ENCODE results near the gene GABRD. TPM values are rescaled to one million over a fixed set of nuclear protein-coding genes. Genes with fewer than 3 reads are reported as not detected.

GABRD gene
- total RNA-seq, 4 donors from 2014 or later: 0.83 TPM; not detected in 3

DNA sequence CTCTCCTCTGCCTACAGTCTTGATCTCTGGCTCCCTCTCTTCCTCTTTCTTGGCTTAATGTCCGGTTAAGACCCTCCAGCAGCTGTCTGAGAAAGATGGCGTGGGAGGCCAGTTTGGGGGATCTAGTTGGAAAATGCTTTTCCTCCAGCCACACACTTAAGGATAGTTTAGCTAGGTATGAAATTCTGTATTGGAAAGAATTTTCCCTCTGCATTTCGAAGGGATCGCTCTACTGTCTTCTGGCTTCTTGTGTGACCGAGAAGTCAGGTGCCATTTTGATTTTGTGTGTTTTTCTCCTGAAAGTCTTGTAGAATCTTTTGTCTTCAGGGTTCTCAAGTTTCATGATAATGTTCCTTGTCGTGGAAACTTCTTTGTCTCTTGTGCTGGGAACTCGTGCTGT lies 59.0 kb downstream of the GABRD start:
- peaks cover 0 to 5% of the 10 kb centered on the region in 2 donors for H3K4me1 ChIP-seq
- no peak overlapping the region for H3K27ac ChIP-seq
- intact Hi-C loops (cut with DNase I; ENCODE audit: low total_unique reads): no loop called here
- H3K4me3 ChIP-seq: no peak overlapping the region
- TF ChIP-seq POLR2A (IDR thresholded peaks at IDR 0.05): no peak
- TF ChIP-seq, protein P1, sequence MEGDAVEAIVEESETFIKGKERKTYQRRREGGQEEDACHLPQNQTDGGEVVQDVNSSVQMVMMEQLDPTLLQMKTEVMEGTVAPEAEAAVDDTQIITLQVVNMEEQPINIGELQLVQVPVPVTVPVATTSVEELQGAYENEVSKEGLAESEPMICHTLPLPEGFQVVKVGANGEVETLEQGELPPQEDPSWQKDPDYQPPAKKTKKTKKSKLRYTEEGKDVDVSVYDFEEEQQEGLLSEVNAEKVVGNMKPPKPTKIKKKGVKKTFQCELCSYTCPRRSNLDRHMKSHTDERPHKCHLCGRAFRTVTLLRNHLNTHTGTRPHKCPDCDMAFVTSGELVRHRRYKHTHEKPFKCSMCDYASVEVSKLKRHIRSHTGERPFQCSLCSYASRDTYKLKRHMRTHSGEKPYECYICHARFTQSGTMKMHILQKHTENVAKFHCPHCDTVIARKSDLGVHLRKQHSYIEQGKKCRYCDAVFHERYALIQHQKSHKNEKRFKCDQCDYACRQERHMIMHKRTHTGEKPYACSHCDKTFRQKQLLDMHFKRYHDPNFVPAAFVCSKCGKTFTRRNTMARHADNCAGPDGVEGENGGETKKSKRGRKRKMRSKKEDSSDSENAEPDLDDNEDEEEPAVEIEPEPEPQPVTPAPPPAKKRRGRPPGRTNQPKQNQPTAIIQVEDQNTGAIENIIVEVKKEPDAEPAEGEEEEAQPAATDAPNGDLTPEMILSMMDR (IDR thresholded peaks at IDR 0.05): no peak
- peaks cover 0 to 4% of the 10 kb centered on the region in 2 donors for H3K27me3 ChIP-seq
- peaks cover 0 to 4% of the 10 kb centered on the region in 2 donors for H3K9me3 ChIP-seq
- DNase-seq: no peak
- no peaks in the 10 kb centered on the region for H3K36me3 ChIP-seq

DNA sequence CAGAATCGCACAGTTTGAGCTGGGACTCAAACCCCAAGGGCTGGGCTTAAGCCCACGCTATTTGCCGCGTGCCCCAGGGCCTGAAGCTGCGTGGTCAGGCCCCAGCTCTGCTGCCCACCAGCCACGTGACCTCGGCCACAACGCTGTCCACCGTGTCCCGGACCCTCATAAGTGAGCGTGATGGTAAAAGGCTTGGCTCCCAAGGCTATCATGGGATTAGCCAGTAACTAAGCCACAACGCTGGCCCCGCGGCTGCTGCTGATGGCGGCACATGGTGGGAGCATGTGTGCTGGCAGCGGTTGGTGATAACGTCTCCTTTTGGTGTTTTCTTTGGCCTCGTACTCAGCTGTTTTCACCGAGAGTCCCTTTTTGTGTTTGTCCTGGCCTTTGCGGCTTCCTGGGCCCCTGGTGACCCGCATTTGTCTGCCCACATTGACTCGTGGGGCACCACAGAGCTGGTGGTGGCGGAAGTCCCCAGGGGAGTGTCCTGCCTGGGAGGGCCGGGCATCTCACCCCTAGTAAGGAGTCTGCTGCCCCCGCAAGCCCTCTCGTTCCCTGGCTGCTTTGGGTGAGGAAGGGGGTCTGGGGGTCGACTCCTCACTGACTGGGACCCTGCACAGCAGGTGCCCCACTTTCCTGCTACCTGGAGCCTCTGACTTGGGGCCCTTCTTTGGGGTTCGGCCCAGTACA lies 60.4 kb downstream of the GABRD start:
- peaks cover 0 to 4% of the 10 kb centered on the region in 2 donors for H3K9me3 ChIP-seq
- H3K27ac ChIP-seq: no peak overlapping the region
- intact Hi-C loops (cut with DNase I; ENCODE audit: low total_unique reads): no loop called here
- H3K27me3 ChIP-seq: peaks cover 0 to 4% of the 10 kb centered on the region in 2 donors
- no peak for TF ChIP-seq POLR2A (IDR thresholded peaks at IDR 0.05)
- TF ChIP-seq, protein P1 (IDR thresholded peaks at IDR 0.05): no peak
- no peaks in the 10 kb centered on the region for H3K36me3 ChIP-seq
- DNase-seq: no peak
- H3K4me1 ChIP-seq: no peaks in the 10 kb centered on the region
- H3K4me3 ChIP-seq: no peak overlapping the region

DNA sequence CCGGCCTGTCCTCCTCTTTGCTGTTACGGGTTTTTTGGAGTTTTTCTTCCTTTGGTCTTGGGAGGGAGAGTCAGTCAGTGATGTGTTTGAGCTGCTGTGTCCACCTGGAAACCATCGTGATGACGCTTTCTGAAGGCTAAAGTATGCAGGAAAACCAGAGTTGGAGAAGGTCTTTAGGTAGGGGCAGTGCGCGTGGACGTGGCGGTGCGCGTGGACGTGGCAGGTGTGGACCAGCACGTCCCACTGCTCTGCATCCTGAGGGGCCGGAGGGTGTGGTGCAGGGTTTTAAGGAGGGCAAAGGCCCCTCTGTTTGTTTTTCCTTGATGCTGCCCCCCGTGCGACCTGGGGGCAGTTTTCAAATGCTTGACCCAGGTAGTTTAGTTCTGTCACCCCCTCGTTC lies 61.0 kb downstream of the GABRD start:
- Histone ChIP-seq H3K27ac (no peak overlapping the region), H3K27me3 (peaks cover 0 to 4% of the 10 kb centered on the region in 2 donors), H3K36me3 (no peaks in the 10 kb centered on the region), H3K9me3 (peaks cover 0 to 4% of the 10 kb centered on the region in 2 donors), H3K4me1 (no peaks in the 10 kb centered on the region), H3K4me3 (no peak overlapping the region)
- no peak for DNase-seq
- intact Hi-C loops (cut with DNase I; ENCODE audit: low total_unique reads): no loop called here
- TF ChIP-seq POLR2A (IDR thresholded peaks at IDR 0.05): no peak
- TF ChIP-seq, protein P1 (IDR thresholded peaks at IDR 0.05): no peak

Other genes starting within 250 kb of the GABRD start
- 10 to 100 TPM; 40.1 to 76.9 (median 51.8) TPM for gene NADK, start 240.9 kb upstream of the GABRD start, total RNA-seq
- gene GNB1, start 128.3 kb upstream of the GABRD start, total RNA-seq: 100 to 1,000 TPM in 2 of 4 donors, 10 to 100 TPM in 2; 50.2 to 320 (median 104) TPM
- gene CALML6, start 104.1 kb upstream of the GABRD start, total RNA-seq: under 1 TPM in 1 of 4 donors, not detected in 3; 0.58 TPM
- 1 to 10 TPM in 1 of 4 donors, not detected in 3; 1.7 TPM for gene TMEM52, start 100.1 kb upstream of the GABRD start, total RNA-seq
- 1 to 10 TPM in 1 of 4 donors, under 1 TPM in 1, not detected in 2; 0.64 to 1.0 TPM for gene CFAP74, start 15.6 kb upstream of the GABRD start, total RNA-seq
- 1 to 10 TPM in 3 of 4 donors, under 1 TPM in 1; 0.29 to 8.8 (median 3.9) TPM for gene PRKCZ, start 31.1 kb downstream of the GABRD start, total RNA-seq
- 10 to 100 TPM in 2 of 4 donors, 1 to 10 TPM in 2; 1.5 to 68.5 (median 15.4) TPM for gene FAAP20, start 175.4 kb downstream of the GABRD start, total RNA-seq
- 100 to 1,000 TPM in 1 of 4 donors, 10 to 100 TPM in 3; 22.8 to 148 (median 34.9) TPM for gene SKI, start 209.0 kb downstream of the GABRD start, total RNA-seq